K562 (cell line): ENCODE data around the gene USHBP1. TPM values are rescaled to one million over a fixed set of nuclear protein-coding genes. Genes with fewer than 3 reads are reported as not detected.

Experiments used
- ADNP ChIP-seq: fragments of 200-800 bp; sonication (Bioruptor generic); IDR thresholded peaks from 2 replicates; pipeline ENCODE4 v1.6.1; 2016; ENCODE audit warnings: missing genetic modification characterization, missing compliant biosample characterization
- ATF7 ChIP-seq: fragments of 450-650 bp; IDR thresholded peaks from 2 replicates; pipeline ENCODE4 v1.7.1; 2014; ENCODE audit warnings: mild to moderate bottlenecking, moderate library complexity
- BCOR ChIP-seq: fragments of 450-650 bp; IDR thresholded peaks from 2 replicates; pipeline ENCODE4 v1.6.1; 2016
- CBFA2T3 ChIP-seq: fragments of 450-650 bp; IDR thresholded peaks from 2 replicates; pipeline ENCODE4 v1.6.1; 2017
- DMBX1 ChIP-seq: fragments of 250-450 bp; sonication (Bioruptor Pico); IDR thresholded peaks from 2 replicates; pipeline ENCODE4 v1.8.0; 2022; ENCODE audit warnings: inconsistent platforms, mild to moderate bottlenecking, moderate library complexity, borderline replicate concordance
- FOXJ2 ChIP-seq: fragments of 200-800 bp; sonication (Bioruptor generic); IDR thresholded peaks from 2 replicates; pipeline ENCODE4 v1.6.1; 2016; ENCODE audit warnings: missing genetic modification characterization, missing compliant biosample characterization
- MAZ ChIP-seq, 2 experiments: fragments of 450-650 bp in 1 of 2; sonication (generic) in 1 of 2; formaldehyde crosslinking; IDR thresholded peaks in 1 of 2; conservative IDR thresholded peaks in 1 of 2; 2 replicates each; pipeline versions ENCODE4 v1.4.0 to v1.5.0; 2020; ENCODE audit warnings: mild to moderate bottlenecking in 1 of 2, missing genetic modification reagents in 1 of 2
- RNF2 ChIP-seq: sonication (generic); IDR thresholded peaks from 2 replicates; pipeline ENCODE4 v1.6.1; 2016
- TBP ChIP-seq: optimal IDR thresholded peaks from 2 replicates; pipeline ENCODE3; 2011; ENCODE audit warnings: low read depth, low read length, improper control_type of control experiment
- TEAD1 ChIP-seq, 2 experiments: fragments of 450-650 bp in 1 of 2; sonication (generic) in 1 of 2; formaldehyde crosslinking; IDR thresholded peaks; 2 replicates each; pipeline versions ENCODE4 v1.4.0 to v1.8.0; 2020 to 2022; ENCODE audit warnings: mild to moderate bottlenecking in 2 of 2, missing genetic modification reagents in 1 of 2
- ZEB2 ChIP-seq: fragments of 450-650 bp; IDR thresholded peaks from 2 replicates; pipeline ENCODE4 v1.6.1; 2016
- ZFX ChIP-seq: sonication (generic); formaldehyde crosslinking; IDR thresholded peaks from 2 replicates; pipeline ENCODE4 v1.8.0; 2022; ENCODE audit warnings: mild to moderate bottlenecking, missing genetic modification reagents, moderate library complexity
- ZNF408 ChIP-seq: fragments of 250-450 bp; sonication (Bioruptor Pico); IDR thresholded peaks from 2 replicates; pipeline ENCODE4 v1.4.0; 2020; ENCODE audit warnings: low read depth, mild to moderate bottlenecking, moderate library complexity
- polyA plus RNA-seq, 8 experiments: library from polyadenylated mRNA; depleted of rRNA in 4 of 8; stranded (reverse) in 5 of 8; unstranded in 3 of 8; fragments of >200 nt; fragmentation: Nextera tagmentation in 2 of 8; fragmentation: Illumina TruSeq in 1 of 8; extraction: Ambion mirVana in 2 of 8; extraction: Trizol in 1 of 8; gene quantifications; 2 replicates each; pipeline versions ENCODE4 v1.2.1 to v1.2.3, GENCODE V29; 2011 to 2014; ENCODE audit warnings: inconsistent platforms in 1 of 8, missing spikeins in 1 of 8
- total RNA-seq, 7 experiments: library from RNA; depleted of rRNA in 6 of 7; stranded (reverse); fragments of >200 nt in 6 of 7; fragmentation: Illumina TruSeq in 2 of 7; extraction: Trizol in 2 of 7; gene quantifications; 2 replicates each; pipeline versions ENCODE4 v1.2.1 to v1.2.3, GENCODE V29; 2011 to 2021; ENCODE audit warnings: low replicate concordance in 1 of 7
- TF ChIP-seq, protein P1 (sequence below): sonication (generic); formaldehyde crosslinking; IDR thresholded peaks from 2 replicates; pipeline ENCODE4 v1.8.1; 2023; ENCODE audit warnings: mild to moderate bottlenecking, missing genetic modification reagents
- TF ChIP-seq, protein P2 (sequence below), 2 experiments: fragments of 450-650 bp; formaldehyde crosslinking in 1 of 2; IDR thresholded peaks; 2 replicates each; pipeline versions ENCODE4 v1.4.0 to v1.6.1; 2014 to 2020; ENCODE audit warnings: mild to moderate bottlenecking in 2 of 2, borderline replicate concordance in 1 of 2, low read depth in 1 of 2
- TF ChIP-seq, protein P3 (sequence below): IDR thresholded peaks from 2 replicates; pipeline ENCODE4 v1.6.1; 2011; ENCODE audit warnings: borderline replicate concordance, low read depth, mild to moderate bottlenecking, moderate library complexity, low read length; ENCODE audit not compliant: insufficient read depth, poor library complexity, severe bottlenecking

The USHBP1 gene
- total and polyA plus RNA-seq, 9 of the 15 experiments (the other 6 are each of a cell fraction or from before 2014, with no cell fraction given), result 0.03 to 0.10 (median 0.05) TPM; not detected in 5

DNA sequence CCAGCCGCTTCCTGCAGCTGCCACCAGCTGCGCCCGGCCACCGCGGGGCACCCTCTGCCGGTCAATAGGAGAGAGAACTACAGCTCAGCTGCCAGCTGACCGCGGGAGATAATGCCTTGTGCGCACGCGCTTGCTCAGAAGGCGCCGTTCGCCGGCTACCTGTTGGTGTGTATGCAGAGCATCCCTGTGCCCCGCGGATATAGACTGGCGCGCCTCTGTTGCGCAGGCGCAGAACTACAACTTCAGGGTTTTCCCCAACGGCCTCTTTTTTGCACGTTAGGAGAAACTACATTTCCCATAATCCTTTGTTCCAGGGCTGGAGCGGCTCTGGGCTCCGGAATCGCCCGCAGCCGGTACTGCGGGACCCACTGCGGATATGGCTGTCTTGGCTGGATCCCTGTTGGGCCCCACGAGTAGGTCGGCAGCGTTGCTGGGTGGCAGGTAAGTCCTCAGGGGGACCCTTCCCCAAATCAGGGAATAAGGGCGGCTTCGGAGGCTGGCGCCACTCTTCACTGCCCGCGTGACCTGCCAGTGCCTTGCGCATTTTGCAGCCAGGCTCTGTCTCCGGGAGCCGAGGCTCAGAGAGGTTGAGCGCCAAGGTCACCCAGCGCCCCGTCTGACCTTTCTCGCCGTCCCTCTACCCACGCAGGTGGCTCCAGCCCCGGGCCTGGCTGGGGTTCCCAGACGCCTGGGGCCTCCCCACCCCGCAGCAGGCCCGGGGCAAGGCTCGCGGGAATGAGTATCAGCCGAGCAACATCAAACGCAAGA is 41.2 kb upstream of the USHBP1 start, which contains the start of gene MRPL34 (continued):
- TF ChIP-seq MAZ (CRISPR knock-in tag; conservative IDR thresholded peaks at IDR 0.05 in 1 of 2, IDR thresholded peaks at IDR 0.05 in 1 of 2) (peak; percentile 26 to 33), ZEB2 (peak; percentile 78), RNF2 (no peak), CBFA2T3 (peak; percentile 77), BCOR (peak; percentile 89), ZFX (CRISPR knock-in tag) (peak; percentile 89), FOXJ2 (tag) (peak; percentile 55; the same call in 1 of the 2 replicates), ATF7 (peak; percentile 70; the same call in 1 of the 2 replicates), TBP (peak; percentile 78), ZNF408 (CRISPR knock-in tag) (no peak), DMBX1 (0 out of 2 replicates have a peak, but pooled peaks have one; percentile 36), TEAD1 (CRISPR knock-in tag; IDR thresholded peaks at IDR 0.05) (peak; percentile 46 to 79; a peak in 2 of 4 replicates), ADNP (no peak)
- TF ChIP-seq, protein P1, sequence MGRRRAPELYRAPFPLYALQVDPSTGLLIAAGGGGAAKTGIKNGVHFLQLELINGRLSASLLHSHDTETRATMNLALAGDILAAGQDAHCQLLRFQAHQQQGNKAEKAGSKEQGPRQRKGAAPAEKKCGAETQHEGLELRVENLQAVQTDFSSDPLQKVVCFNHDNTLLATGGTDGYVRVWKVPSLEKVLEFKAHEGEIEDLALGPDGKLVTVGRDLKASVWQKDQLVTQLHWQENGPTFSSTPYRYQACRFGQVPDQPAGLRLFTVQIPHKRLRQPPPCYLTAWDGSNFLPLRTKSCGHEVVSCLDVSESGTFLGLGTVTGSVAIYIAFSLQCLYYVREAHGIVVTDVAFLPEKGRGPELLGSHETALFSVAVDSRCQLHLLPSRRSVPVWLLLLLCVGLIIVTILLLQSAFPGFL (CRISPR knock-in tag), result 0 out of 2 replicates have a peak, but pooled peaks have one; percentile 34
- TF ChIP-seq, protein P2, sequence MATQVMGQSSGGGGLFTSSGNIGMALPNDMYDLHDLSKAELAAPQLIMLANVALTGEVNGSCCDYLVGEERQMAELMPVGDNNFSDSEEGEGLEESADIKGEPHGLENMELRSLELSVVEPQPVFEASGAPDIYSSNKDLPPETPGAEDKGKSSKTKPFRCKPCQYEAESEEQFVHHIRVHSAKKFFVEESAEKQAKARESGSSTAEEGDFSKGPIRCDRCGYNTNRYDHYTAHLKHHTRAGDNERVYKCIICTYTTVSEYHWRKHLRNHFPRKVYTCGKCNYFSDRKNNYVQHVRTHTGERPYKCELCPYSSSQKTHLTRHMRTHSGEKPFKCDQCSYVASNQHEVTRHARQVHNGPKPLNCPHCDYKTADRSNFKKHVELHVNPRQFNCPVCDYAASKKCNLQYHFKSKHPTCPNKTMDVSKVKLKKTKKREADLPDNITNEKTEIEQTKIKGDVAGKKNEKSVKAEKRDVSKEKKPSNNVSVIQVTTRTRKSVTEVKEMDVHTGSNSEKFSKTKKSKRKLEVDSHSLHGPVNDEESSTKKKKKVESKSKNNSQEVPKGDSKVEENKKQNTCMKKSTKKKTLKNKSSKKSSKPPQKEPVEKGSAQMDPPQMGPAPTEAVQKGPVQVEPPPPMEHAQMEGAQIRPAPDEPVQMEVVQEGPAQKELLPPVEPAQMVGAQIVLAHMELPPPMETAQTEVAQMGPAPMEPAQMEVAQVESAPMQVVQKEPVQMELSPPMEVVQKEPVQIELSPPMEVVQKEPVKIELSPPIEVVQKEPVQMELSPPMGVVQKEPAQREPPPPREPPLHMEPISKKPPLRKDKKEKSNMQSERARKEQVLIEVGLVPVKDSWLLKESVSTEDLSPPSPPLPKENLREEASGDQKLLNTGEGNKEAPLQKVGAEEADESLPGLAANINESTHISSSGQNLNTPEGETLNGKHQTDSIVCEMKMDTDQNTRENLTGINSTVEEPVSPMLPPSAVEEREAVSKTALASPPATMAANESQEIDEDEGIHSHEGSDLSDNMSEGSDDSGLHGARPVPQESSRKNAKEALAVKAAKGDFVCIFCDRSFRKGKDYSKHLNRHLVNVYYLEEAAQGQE (IDR thresholded peaks at IDR 0.05; ENCODE audit: borderline replicate concordance), result peak; percentile 68; the same call in 1 of the 2 replicates
- TF ChIP-seq, protein P2 (CRISPR knock-in tag; IDR thresholded peaks at IDR 0.05; ENCODE audit: low read depth), result no peak; the same call in 1 of the 2 replicates
- TF ChIP-seq, protein P3, sequence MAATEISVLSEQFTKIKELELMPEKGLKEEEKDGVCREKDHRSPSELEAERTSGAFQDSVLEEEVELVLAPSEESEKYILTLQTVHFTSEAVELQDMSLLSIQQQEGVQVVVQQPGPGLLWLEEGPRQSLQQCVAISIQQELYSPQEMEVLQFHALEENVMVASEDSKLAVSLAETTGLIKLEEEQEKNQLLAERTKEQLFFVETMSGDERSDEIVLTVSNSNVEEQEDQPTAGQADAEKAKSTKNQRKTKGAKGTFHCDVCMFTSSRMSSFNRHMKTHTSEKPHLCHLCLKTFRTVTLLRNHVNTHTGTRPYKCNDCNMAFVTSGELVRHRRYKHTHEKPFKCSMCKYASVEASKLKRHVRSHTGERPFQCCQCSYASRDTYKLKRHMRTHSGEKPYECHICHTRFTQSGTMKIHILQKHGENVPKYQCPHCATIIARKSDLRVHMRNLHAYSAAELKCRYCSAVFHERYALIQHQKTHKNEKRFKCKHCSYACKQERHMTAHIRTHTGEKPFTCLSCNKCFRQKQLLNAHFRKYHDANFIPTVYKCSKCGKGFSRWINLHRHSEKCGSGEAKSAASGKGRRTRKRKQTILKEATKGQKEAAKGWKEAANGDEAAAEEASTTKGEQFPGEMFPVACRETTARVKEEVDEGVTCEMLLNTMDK, result peak; percentile 81
